Psoas muscle (tissue), 8 donors: ENCODE data around the gene UNC45A. TPM values are rescaled to one million over a fixed set of nuclear protein-coding genes. Genes with fewer than 3 reads are reported as not detected.
"Not testable (repeated sequence)": the region's sequence is repeated elsewhere in the genome, so short reads cannot be mapped to it uniquely, and the experiment has no call there.

ENCODE experiments used
- ATAC-seq, 4 donors: fragments of 200-7000 bp; cut with Tn5 transposase; one replicate each; pipeline ENCODE4 v1.9.1; 2020; ENCODE audit warnings: moderate library complexity in 3 of 4, mild to moderate bottlenecking in 2 of 4
- DNase-seq, 2 donors: peaks; one replicate each; pipeline ENCODE4 v3.0.0-alpha.2; 2020
- H3K27ac ChIP-seq: fragments of 200-600 bp; one replicate; pipeline ENCODE4 v1.8.0; 2022
- H3K27me3 ChIP-seq, 3 donors: fragments of 200-600 bp in 1 of 3; one replicate each; pipeline versions ENCODE4 v1.6.1 to v1.8.0; 2013 to 2022; ENCODE audit warnings: low read length in 2 of 3, mild to moderate bottlenecking in 2 of 3, moderate library complexity in 1 of 3; ENCODE audit not compliant: insufficient read depth in 3 of 3
- H3K36me3 ChIP-seq, 2 donors: fragments of 200-600 bp in 1 of 2; one replicate each; pipeline versions ENCODE4 v1.6.1 to v1.8.0; 2013 to 2022; ENCODE audit warnings: low read depth in 1 of 2, mild to moderate bottlenecking in 1 of 2, moderate library complexity in 1 of 2; ENCODE audit not compliant: insufficient read depth in 1 of 2
- H3K4me1 ChIP-seq: fragments of 200-600 bp; one replicate; pipeline ENCODE4 v1.8.0; 2022
- H3K4me3 ChIP-seq: fragments of 200-600 bp; one replicate; pipeline ENCODE4 v1.8.0; 2022; ENCODE audit warnings: mild to moderate bottlenecking
- H3K9me3 ChIP-seq: fragments of 200-600 bp; one replicate; pipeline ENCODE4 v1.8.0; 2022
- CTCF ChIP-seq: fragments of 200-600 bp; IDR thresholded peaks from one replicate; pipeline ENCODE4 v1.8.0; 2022; ENCODE audit warnings: antibody characterized with exemption
- WGBS, 3 donors: extraction: QIAGEN DNeasy Blood & Tissue Kit; methylation state at CpG; one replicate each; pipeline versions ENCODE4 v1.1.6 to v1.1.7; 2013; 5-methylcytosine and 5-hydroxymethylcytosine counted together
- intact Hi-C, 2 donors: fragments of 100-400 bp; cut with DNase I; formaldehyde crosslinking; loops; one replicate each; pipeline versions ENCODE4 v1.11.0 to v1.14.2; 2022
- polyA plus RNA-seq, 3 donors: library from polyadenylated mRNA; stranded (reverse); fragments of 200-250 nt; gene quantifications; one replicate each; pipeline ENCODE4 v1.2.3, GENCODE V29; 2013
- total RNA-seq, 4 donors: library from RNA; stranded (reverse); fragmentation: NEBNext Ultra II Directional in 2 of 4; extraction: Animal tissue kit (Norgen Biotek cat#: 25700) in 2 of 4; gene quantifications; one replicate each; pipeline versions ENCODE4 v1.2.1 to v1.2.4, GENCODE V29; 2021 to 2023
- donor health status: healthy with polysubstance abuse.
- donor health status: DM: no; HTN: no; CAD: no; lungs with moderate emphysema.
- donor health status: Bipolar disorder and iron deficiency.
- donor health status: healthy.
- donor health status: DM: yes; HTN: yes; CAD: no.
- donor health status: DM: no; HTN: no; CAD: no.
- donor health status: DM: no; HTN: no; CAD: no.
- donor health status: DM: yes; HTN: yes; CAD: no.

Gene UNC45A
- total and polyA plus RNA-seq, 7 donors = 9.2 to 17.5 (median 12.0) TPM

- 93 to 97% (median 95%) methylated on average over 11 of the region's 11 CpGs for whole genome bisulfite sequencing, 3 donors
- DNase-seq (peak in 1 of 2 donors; percentile 53), ATAC-seq (no peak)
- H3K36me3 ChIP-seq = peaks cover 4 to 74% of the 10 kb centered on the region in 2 donors
- intact Hi-C loops = no loop called here
- H3K4me1 ChIP-seq = peaks cover 20% of the 10 kb centered on the region
- no peak for TF ChIP-seq CTCF
- H3K9me3 ChIP-seq = no peaks in the 10 kb centered on the region
- H3K27ac ChIP-seq = no peak overlapping the region
- H3K4me3 ChIP-seq = no peak overlapping the region
- H3K27me3 ChIP-seq = no peaks in the 10 kb centered on the region
These were observed 28.8 kb upstream of the UNC45A start for GRCh38 chr15:90906181-90906849.

- 75 to 81% (median 77%) methylated on average over 15 of the region's 15 CpGs for WGBS, 3 donors
- Histone ChIP-seq H3K4me3 (no peak overlapping the region), H3K27me3 (no peaks in the 10 kb centered on the region), H3K27ac (no peak overlapping the region), H3K36me3 (peaks cover 4 to 83% of the 10 kb centered on the region in 2 donors), H3K4me1 (peaks cover 12% of the 10 kb centered on the region), H3K9me3 (no peaks in the 10 kb centered on the region)
- TF ChIP-seq CTCF = no peak
- ATAC-seq (no peak), DNase-seq (peak in 1 of 2 donors; percentile 35)
- intact Hi-C loops = no loop called here
These were observed 27.9 kb upstream of the UNC45A start for GRCh38 chr15:90907051-90907660.

GRCh38 chr15:90907838-90908507, 27.1 kb upstream of the UNC45A start:
- peaks cover 9 to 91% of the 10 kb centered on the region in 2 donors for H3K36me3 ChIP-seq
- peaks cover 12% of the 10 kb centered on the region for H3K4me1 ChIP-seq
- intact Hi-C loops = no loop called here
- no peak overlapping the region for H3K4me3 ChIP-seq
- TF ChIP-seq CTCF = no peak
- DNase-seq = peak in 1 of 2 donors; percentile 34
- WGBS, 3 donors = 54 to 76% (median 64%) methylated on average over 9 of the region's 9 CpGs
- ATAC-seq = no peak
- H3K27ac ChIP-seq = no peak overlapping the region
- no peaks in the 10 kb centered on the region for H3K9me3 ChIP-seq
- H3K27me3 ChIP-seq = no peaks in the 10 kb centered on the region

GRCh38 chr15:90909449-90909848, 25.6 kb upstream of the UNC45A start:
- H3K4me1 ChIP-seq, ATAC-seq, H3K27me3 ChIP-seq, DNase-seq, intact Hi-C loops, H3K4me3 ChIP-seq, H3K27ac ChIP-seq, H3K9me3 ChIP-seq: not testable (repeated sequence)
- H3K36me3 ChIP-seq = peaks cover 11 to 100% of the 10 kb centered on the region in 2 donors
- 69 to 85% (median 82%) methylated on average over 11 of the region's 11 CpGs for WGBS, 3 donors

GRCh38 chr15:90909976-90910375, 25.1 kb upstream of the UNC45A start:
- Histone ChIP-seq H3K27me3 (no peaks in the 10 kb centered on the region), H3K27ac (no peak overlapping the region), H3K4me1 (peaks cover 8% of the 10 kb centered on the region), H3K36me3 (peaks cover 11 to 100% of the 10 kb centered on the region in 2 donors), H3K4me3 (no peak overlapping the region), H3K9me3 (no peaks in the 10 kb centered on the region)
- ATAC-seq (no peak), DNase-seq (peak in 1 of 2 donors; percentile 30)
- no peak for TF ChIP-seq CTCF
- WGBS, 3 donors = 90 to 93% (median 92%) methylated on average over 8 of the region's 8 CpGs
- intact Hi-C loops = no loop called here
